Neural progenitor cell (in vitro differentiated cells): ENCODE data around the gene CLRN3. TPM values are rescaled to one million over a fixed set of nuclear protein-coding genes. Genes with fewer than 3 reads are reported as not detected.

Source experiments
- DNase-seq: peaks from one replicate; pipeline ENCODE4 v3.0.0-alpha.2; 2016; ENCODE audit warnings: low spot score
- H2AFZ ChIP-seq: fragments of 200-600 bp; sonication (generic); replicated peaks from 2 replicates; pipeline ENCODE4 v1.6.1; 2016; ENCODE audit warnings: antibody characterized with exemption
- H3F3A ChIP-seq: fragments of 200-600 bp; sonication (generic); 2 replicates; pipeline ENCODE4 v1.6.1; 2016; ENCODE audit warnings: antibody characterized with exemption, low read depth
- H3K27ac ChIP-seq: fragments of 200-600 bp; sonication (generic); 2 replicates; pipeline ENCODE4 v1.5.1; 2016; ENCODE audit warnings: mild to moderate bottlenecking
- H3K27me3 ChIP-seq: fragments of 200-600 bp; sonication (generic); 2 replicates; pipeline ENCODE4 v1.6.1; 2016; ENCODE audit warnings: mild to moderate bottlenecking, moderate library complexity
- H3K36me3 ChIP-seq: fragments of 200-600 bp; sonication (generic); 2 replicates; pipeline ENCODE4 v1.5.1; 2016
- H3K4me1 ChIP-seq: fragments of 200-600 bp; sonication (generic); 2 replicates; pipeline ENCODE4 v1.6.1; 2016; ENCODE audit warnings: mixed run types
- H3K4me2 ChIP-seq: fragments of 200-600 bp; sonication (generic); 2 replicates; pipeline ENCODE4 v1.6.1; 2016
- H3K4me3 ChIP-seq: fragments of 200-600 bp; sonication (generic); 2 replicates; pipeline ENCODE4 v1.5.1; 2016
- H3K79me2 ChIP-seq: fragments of 200-600 bp; sonication (generic); 2 replicates; pipeline ENCODE4 v1.6.1; 2016; ENCODE audit warnings: low read depth
- H3K9ac ChIP-seq: fragments of 200-600 bp; sonication (generic); 2 replicates; pipeline ENCODE4 v1.6.1; 2016
- H3K9me3 ChIP-seq: fragments of 200-600 bp; sonication (generic); 2 replicates; pipeline ENCODE4 v1.5.1; 2016; ENCODE audit warnings: low read depth
- H4K20me1 ChIP-seq: fragments of 200-600 bp; sonication (generic); 2 replicates; pipeline ENCODE4 v1.6.1; 2016; ENCODE audit warnings: low read depth
- H3K27ac Mint-ChIP-seq: 3 replicates; pipeline ENCODE4 v1.8.0; 2021; ENCODE audit warnings: mixed read lengths
- H3K27me3 Mint-ChIP-seq: 2 replicates; pipeline ENCODE4 v1.8.0; 2022; ENCODE audit warnings: low read depth, mild to moderate bottlenecking, inconsistent platforms, moderate library complexity, mixed read lengths; ENCODE audit not compliant: insufficient read depth
- H3K36me3 Mint-ChIP-seq: 3 replicates; pipeline ENCODE4 v1.8.0; 2021; ENCODE audit warnings: mixed read lengths
- H3K4me1 Mint-ChIP-seq: 3 replicates; pipeline ENCODE4 v1.8.0; 2021; ENCODE audit warnings: mixed read lengths
- H3K4me3 Mint-ChIP-seq: 3 replicates; pipeline ENCODE4 v1.8.0; 2021; ENCODE audit warnings: mild to moderate bottlenecking, moderate library complexity, mixed read lengths
- H3K9me3 Mint-ChIP-seq: 3 replicates; pipeline ENCODE4 v1.8.0; 2020; ENCODE audit warnings: mixed read lengths
- CTCF ChIP-seq: fragments of 200-600 bp; sonication (generic); IDR thresholded peaks from 2 replicates; pipeline ENCODE4 v1.5.1; 2017; ENCODE audit warnings: antibody characterized with exemption, mild to moderate bottlenecking
- EZH2 ChIP-seq: fragments of 200-600 bp; sonication (generic); IDR thresholded peaks from 2 replicates; pipeline ENCODE4 v1.6.1; 2017; ENCODE audit warnings: antibody characterized with exemption, mild to moderate bottlenecking, moderate library complexity
- EZH2phosphoT487 ChIP-seq: fragments of 200-600 bp; sonication (generic); IDR thresholded peaks from 2 replicates; pipeline ENCODE4 v1.6.1; 2017; ENCODE audit warnings: antibody characterized with exemption
- total RNA-seq: library from RNA; depleted of rRNA; stranded (reverse); fragments of >200 nt; gene quantifications from 2 replicates; pipeline ENCODE4 v1.2.3, GENCODE V29; 2015; ENCODE audit warnings: low replicate concordance

CLRN3 gene
- total RNA-seq, 1 donor from 2014 or later, result not detected

GRCh38 chr10:127888521-127889312 is 4.0 kb downstream of the CLRN3 start:
- TF ChIP-seq EZH2 (no peak), CTCF (no peak), EZH2phosphoT487 (no peak)
- Histone ChIP-seq H4K20me1 (no peaks in the 10 kb centered on the region), H3K79me2 (no peaks in the 10 kb centered on the region), H3K36me3 (no peaks in the 10 kb centered on the region), H3K4me3 (no peak overlapping the region), H3K4me2 (no peak overlapping the region), H3K9me3 (no peaks in the 10 kb centered on the region), H3K4me1 (no peaks in the 10 kb centered on the region), H3K27ac (no peak overlapping the region), H2AFZ (no peak overlapping the region), H3K9ac (no peak overlapping the region), H3F3A (no peaks in the 10 kb centered on the region), H3K27me3 (no peaks in the 10 kb centered on the region)
- Mint-ChIP-seq H3K36me3 (no peaks in the 10 kb centered on the region), H3K27me3 (peaks cover 4% of the 10 kb centered on the region), H3K9me3 (no peaks in the 10 kb centered on the region), H3K27ac (no peak overlapping the region), H3K4me3 (no peak overlapping the region), H3K4me1 (peaks cover 4% of the 10 kb centered on the region)
- DNase-seq, result no peak

GRCh38 chr10:127887541-127888415 is 5.0 kb downstream of the CLRN3 start:
- no peak for DNase-seq
- Histone ChIP-seq H4K20me1 (no peaks in the 10 kb centered on the region), H2AFZ (no peak overlapping the region), H3K27ac (no peak overlapping the region), H3K36me3 (no peaks in the 10 kb centered on the region), H3K27me3 (no peaks in the 10 kb centered on the region), H3K4me2 (no peak overlapping the region), H3K79me2 (no peaks in the 10 kb centered on the region), H3K9me3 (no peaks in the 10 kb centered on the region), H3K4me1 (no peaks in the 10 kb centered on the region), H3K9ac (no peak overlapping the region), H3F3A (no peaks in the 10 kb centered on the region), H3K4me3 (no peak overlapping the region)
- TF ChIP-seq CTCF (no peak), EZH2phosphoT487 (no peak), EZH2 (no peak)
- H3K9me3 Mint-ChIP-seq, result no peaks in the 10 kb centered on the region
- H3K27ac Mint-ChIP-seq, result no peak overlapping the region
- H3K27me3 Mint-ChIP-seq, result peaks cover 4% of the 10 kb centered on the region
- peaks cover 4% of the 10 kb centered on the region for H3K4me1 Mint-ChIP-seq
- H3K36me3 Mint-ChIP-seq, result no peaks in the 10 kb centered on the region
- no peak overlapping the region for H3K4me3 Mint-ChIP-seq

GRCh38 chr10:127886371-127887051 is 6.2 kb downstream of the CLRN3 start:
- Histone ChIP-seq H2AFZ (no peak overlapping the region), H3K4me3 (no peak overlapping the region), H3F3A (no peaks in the 10 kb centered on the region), H3K4me1 (no peaks in the 10 kb centered on the region), H3K9ac (no peak overlapping the region), H3K36me3 (no peaks in the 10 kb centered on the region), H4K20me1 (no peaks in the 10 kb centered on the region), H3K79me2 (no peaks in the 10 kb centered on the region), H3K4me2 (no peak overlapping the region), H3K27me3 (no peaks in the 10 kb centered on the region), H3K27ac (no peak overlapping the region), H3K9me3 (no peaks in the 10 kb centered on the region)
- Mint-ChIP-seq H3K4me3 (no peak overlapping the region), H3K36me3 (no peaks in the 10 kb centered on the region), H3K27ac (no peak overlapping the region), H3K9me3 (no peaks in the 10 kb centered on the region), H3K27me3 (peaks cover 4% of the 10 kb centered on the region), H3K4me1 (peaks cover 4% of the 10 kb centered on the region)
- no peak for DNase-seq
- no peak for TF ChIP-seq EZH2
